GM18505 (cell line): Measurements from ENCODE around the gene KIF16B.

Experiments
- ATAC-seq: cut with Tn5 transposase; IDR thresholded peaks from one replicate; pipeline ENCODE4 v1.9.1; 2021; ENCODE audit not compliant: unreplicated experiment
- POLR2A ChIP-seq: IDR thresholded peaks from 4 replicates; pipeline ENCODE4 v1.6.1; 2011; ENCODE audit warnings: borderline replicate concordance; ENCODE audit not compliant: insufficient read depth, insufficient read length; ENCODE audit errors: extremely low read depth

Gene KIF16B

DNA sequence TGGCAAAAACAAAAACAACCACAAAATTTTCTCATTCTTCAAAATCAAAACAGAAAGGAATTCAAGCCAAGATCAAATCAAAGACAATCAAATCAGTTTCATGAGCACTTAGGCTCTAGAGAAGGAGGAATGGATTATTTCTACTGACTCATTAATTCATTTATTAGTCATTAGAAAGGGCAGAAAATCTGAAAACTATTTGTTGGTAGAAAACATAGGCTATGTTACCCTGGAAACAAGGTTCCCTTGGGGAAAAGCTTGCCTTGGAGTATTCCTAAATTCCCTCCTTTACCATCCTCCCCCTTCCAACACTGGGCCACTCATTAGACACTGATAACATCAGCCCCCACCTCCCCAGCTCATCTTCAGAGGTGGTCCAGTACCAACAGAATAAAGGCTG is 17.5 kb downstream of the KIF16B start:
- no peak for TF ChIP-seq POLR2A
- ATAC-seq: no peak

DNA sequence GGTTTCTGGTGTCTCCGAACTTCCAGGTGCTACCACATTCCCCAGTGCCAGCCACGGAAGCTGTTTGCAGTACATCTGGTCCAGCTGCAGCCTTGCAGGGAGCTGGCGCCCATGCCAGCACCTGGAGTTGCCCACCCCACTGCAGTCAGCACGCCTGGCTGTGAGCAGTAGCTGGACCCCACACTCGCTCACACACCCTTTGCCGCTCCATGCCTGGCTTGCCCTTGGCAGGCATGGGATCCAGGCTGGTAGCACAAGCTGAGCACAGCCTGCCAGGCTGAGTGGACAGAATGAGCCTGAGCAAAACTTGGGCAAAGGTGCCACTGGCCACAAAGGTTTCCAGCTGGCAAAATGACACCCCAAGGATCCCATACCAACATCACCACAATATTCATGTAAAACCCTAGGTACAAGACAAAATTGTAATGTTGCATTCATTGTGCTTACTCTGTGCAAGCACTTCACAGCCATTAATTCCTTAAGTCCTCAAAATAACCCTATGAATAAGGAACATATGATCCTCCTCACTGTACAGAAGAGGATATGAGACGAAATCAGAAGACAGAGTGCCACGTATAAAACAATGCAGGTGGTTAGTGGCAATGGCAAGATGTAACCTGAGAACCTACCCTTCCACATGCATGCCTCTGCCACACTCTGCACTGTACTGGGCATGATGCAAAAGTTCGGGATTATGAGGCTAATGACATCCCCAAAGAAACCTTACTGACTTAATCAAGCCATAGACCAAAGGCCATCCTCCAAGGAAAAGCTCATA is 18.3 kb downstream of the KIF16B start:
- ATAC-seq: no peak
- no peak for TF ChIP-seq POLR2A

DNA sequence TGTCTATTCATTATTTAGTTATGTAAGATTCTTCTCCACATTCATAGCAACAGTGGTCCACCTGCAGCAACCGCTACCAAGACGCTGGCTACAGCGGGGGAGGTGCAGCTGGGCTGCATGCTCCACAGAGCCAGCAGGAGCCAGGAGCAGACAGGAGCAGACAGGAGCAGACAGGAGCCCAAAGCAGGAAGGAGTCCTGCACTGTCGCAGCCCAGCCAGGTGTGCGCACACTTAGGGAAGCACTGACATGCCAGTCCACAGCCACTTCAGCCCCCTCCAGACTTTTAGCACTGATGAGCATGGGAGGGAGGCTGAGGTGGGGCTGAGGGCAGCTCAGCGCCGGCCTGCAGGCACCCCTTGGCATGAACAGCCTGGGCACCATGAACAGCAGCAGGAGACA is 19.6 kb downstream of the KIF16B start:
- no peak for TF ChIP-seq POLR2A
- no peak for ATAC-seq

DNA sequence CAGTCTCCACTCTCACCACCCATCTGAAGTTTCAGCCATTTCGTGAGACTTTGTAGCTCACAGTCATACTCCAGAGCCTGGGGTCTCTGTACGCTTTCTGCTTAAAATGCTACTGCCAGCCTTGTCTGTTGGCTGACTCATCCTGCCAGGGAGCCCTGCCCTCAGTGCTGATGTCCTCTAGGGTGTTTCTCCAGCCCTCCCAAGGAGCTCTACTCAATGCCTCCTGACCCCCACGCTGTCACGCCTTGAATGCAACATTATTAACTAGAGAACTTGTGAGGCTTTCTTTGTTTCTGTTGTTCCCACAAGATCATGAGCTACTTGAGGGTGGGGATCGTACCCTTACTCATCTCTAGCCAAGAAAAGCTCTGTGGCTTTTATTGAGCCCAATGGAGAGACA is 20.1 kb downstream of the KIF16B start:
- no peak for TF ChIP-seq POLR2A
- no peak for ATAC-seq

DNA sequence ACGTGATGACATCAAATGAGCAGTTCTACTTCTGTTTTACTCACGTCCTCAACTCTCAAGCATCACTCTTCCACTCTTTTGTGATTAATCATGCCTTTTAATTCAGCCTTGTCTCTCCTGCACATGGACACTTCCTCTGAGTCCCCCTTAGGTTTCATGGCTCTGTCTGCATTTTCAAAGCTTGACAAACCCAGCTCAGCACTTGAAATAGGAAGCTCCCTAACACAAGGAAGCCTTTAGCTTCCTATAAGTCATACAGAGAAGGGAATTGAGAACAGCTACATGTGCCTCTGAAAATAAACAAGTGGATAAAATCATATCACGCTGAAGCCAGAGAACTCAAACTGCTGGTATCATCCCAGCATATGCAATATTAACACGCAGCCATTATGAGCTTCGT is 21.2 kb downstream of the KIF16B start:
- no peak for ATAC-seq
- TF ChIP-seq POLR2A: no peak

DNA sequence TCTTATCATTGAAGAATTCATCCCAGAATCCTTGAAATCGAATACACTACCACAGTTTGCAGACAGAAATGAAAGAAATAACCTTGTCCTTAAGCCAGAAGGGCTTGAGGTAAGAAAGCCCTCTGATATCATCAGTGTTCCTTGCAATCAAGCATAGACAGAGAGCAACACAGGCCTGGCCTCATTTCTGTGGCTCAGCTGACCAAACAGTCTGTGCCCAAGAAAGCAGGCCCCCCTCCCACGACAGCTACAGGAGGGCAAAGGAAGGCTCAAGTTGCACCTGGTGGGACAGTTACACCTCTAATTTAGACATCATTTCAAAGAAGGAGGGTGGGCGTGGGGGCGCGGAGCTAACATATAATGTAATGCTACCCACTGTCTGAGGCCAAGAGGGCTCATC is 21.6 kb downstream of the KIF16B start:
- no peak for ATAC-seq
- TF ChIP-seq POLR2A: no peak

DNA sequence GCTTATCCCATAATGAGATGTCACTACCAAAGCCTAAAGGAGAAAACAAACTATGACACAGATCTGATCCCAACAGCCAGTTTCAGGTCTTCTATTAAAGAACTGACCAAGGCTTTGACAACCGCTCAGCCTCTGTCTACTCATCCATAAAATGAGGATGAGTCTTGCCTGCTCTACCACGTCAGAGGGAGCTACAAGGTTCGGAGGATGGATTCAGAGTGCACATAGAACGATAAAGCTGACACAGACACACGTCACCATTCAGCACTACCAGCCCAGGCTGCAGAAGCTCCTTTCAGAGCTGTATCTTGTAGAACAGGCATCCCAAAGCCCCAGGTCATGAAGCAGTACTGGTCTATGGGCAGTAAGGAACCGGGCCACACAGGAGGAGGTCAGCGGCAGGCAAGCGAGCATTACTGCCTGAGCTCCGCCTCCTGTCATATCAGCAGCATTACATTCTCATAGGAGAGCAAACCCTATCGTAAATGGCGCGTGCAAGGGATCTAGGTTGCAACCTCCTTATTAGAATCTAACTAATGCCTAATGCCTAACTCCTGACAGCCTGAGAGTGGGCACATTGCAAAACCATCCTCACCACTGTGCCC is 25.1 kb downstream of the KIF16B start:
- ATAC-seq: no peak
- no peak for TF ChIP-seq POLR2A

DNA sequence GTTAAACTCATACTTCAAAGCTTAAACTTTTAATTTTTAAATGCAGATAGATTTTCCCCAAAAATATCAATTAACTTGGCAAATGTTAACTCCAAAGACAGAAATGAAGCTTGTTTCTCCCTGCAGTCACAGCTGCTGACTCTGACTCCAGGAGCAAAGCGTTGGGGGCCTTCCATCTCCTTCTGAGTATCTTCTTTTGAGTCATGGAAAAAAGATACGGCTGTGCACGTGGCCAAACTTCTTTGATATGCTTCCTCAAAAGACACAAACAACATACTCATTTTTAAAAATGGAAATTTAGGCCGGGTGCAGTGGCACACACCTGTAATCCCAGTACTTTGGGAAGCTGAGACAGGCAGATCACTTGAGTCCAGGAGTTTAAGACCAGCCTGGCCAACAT is 28.3 kb downstream of the KIF16B start:
- no peak for TF ChIP-seq POLR2A
- no peak for ATAC-seq

DNA sequence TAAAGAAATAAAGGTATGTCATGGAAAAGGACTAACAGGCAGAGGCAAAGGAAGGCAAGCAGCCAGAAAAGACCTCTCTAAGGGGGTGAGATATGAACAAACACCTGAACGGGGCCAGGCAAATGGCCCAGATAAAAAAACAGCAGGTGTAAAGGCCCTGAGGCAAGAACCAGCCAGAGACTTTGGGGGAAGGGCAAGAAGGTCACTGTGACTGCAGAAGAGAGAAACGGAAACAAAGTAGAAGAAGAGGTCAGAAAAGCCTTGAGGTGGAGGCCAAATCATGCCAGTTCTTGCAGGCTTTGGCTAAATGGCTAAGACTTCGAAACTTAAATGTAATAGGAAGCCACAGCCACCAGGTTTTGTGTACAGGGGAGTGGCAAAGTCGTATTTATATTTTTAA is 30.8 kb downstream of the KIF16B start:
- no peak for ATAC-seq
- no peak for TF ChIP-seq POLR2A

DNA sequence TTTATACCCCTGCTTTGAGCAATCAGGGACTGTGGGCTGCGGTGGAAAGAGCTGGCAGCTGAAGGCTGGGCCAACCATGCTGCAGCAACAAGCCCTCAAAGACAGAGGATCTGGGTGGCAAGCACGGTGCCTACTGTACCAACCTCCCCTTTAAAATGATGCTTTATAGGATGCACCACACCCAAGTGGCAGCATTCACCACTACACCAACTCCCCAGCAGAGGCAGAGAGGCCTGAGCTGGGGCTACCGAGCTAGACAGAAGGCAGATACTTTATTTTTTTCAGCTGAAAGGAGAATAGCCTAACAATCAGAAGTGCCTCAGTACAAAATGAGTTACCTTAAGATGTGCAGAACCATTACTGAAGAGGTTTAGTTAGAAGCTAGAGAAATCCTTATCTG is 31.4 kb downstream of the KIF16B start:
- ATAC-seq: no peak
- no peak for TF ChIP-seq POLR2A

DNA sequence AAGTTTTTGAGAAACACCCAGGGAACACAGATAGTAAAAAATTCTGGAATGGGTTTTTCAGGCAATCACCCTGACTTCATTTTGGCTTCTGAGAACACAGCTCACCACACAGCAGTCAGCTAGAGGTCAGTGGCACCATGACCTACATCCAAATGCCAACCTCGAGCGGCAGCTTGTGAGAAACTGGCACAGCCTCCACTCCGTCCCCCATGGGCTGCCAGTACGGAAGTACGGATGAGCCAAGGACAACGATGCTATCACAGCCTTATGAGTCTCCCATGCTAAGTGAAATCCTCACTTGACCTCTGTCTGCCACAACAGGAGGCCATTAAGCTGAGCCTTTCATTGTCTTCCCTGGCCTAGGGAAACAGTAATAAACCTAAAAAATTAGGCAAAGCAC is 32.0 kb downstream of the KIF16B start:
- no peak for ATAC-seq
- no peak for TF ChIP-seq POLR2A

DNA sequence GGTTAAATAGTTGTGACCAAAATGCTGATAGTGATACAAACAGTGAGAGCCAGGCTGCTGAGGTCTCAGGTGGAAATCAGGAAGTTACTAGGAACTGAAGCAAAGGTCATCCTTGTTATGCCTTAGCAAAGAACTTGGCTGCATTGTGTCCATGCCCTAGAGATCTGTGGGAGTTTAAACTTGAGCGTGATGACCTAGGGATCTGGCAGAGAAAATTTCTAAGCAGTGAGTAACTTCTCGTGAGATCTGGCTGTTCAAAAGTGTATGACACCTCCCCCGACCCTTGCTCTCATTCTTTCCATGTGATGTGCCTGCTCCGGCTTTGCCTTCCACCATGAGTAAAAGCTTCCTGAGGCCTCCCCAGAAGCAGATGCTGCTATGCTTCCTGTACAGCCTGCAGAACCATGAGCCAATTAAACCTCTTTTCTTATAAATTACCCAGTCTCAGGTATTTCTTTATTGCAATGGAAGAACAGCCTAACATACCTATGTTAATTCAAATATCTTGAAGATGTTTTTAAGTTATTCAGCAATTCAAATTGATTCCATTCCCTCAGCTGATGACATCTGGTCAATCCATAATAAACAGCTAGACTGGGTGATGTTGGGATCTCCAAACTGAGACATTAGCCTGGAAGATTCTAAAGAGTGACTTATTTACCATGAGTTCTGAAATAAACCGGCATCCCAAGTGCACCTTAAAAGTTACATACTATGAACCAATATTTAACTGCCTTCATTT is 33.8 kb downstream of the KIF16B start:
- no peak for TF ChIP-seq POLR2A
- ATAC-seq: no peak

DNA sequence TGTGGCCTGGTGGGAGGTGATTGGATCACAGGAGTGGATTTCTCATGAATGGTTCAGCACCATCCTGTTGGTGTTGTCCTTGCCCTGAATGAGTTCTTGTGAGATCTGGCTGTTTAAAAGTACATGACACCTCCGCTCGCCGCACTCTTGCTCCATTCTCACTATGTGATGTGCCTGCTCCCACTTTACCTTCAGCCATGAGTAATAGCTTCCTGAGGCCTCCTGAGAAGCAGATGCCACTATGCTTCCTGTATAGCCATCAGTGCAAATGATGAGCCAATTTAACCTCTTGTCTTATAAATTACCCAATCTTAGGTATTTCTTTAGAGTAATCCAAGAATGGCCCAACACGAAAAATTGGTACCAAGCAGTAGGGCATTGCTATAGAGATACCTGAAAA is 34.5 kb downstream of the KIF16B start:
- no peak for ATAC-seq
- no peak for TF ChIP-seq POLR2A

DNA sequence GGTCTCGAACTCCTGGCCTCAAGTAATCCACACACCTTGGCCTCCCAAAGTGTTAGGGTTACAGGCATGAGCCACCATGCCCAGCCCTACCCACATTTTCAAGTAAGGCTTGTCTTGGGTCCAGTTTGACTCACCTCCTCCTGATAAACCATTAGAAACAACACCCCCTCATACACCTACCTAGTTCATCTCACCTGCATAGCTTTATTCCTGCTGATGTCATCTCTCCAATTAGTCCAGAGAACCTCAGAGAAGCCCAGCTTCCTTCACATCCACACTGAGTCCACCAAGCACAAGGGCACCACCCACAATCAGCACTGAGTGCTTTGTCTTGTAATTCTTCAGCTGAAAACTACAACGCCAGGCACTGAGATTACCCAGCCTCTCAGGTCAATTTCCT is 35.3 kb downstream of the KIF16B start:
- TF ChIP-seq POLR2A: no peak
- no peak for ATAC-seq
